Endothelial cell of hepatic sinusoid (primary cell): Measurements from ENCODE around the gene EYS.

ENCODE experiments used
- in situ Hi-C: cut with HindIII; loops from 2 replicates; pipeline ENCODE4 v1.10.0; 2017; ENCODE audit warnings: low sequenced_read_pairs

Gene EYS

GRCh38 chr6:65253041-65253440 lies 454.0 kb downstream of the EYS start:
- in situ Hi-C loops, result no loop called here

- in situ Hi-C loops, result no loop called here
Measured at GRCh38 chr6:65248101-65248610, 458.9 kb downstream of the EYS start.

GRCh38 chr6:65231616-65232015 lies 475.4 kb downstream of the EYS start:
- in situ Hi-C loops, result no loop called here

GRCh38 chr6:65229825-65230224 lies 477.2 kb downstream of the EYS start:
- in situ Hi-C loops, result no loop called here

- in situ Hi-C loops, result no loop called here
Measured at GRCh38 chr6:65221153-65221552, 485.9 kb downstream of the EYS start.

GRCh38 chr6:65202738-65203137 lies 504.3 kb downstream of the EYS start:
- in situ Hi-C loops, result no loop called here

- in situ Hi-C loops, result no loop called here
Measured at GRCh38 chr6:65199683-65200082, 507.3 kb downstream of the EYS start.

GRCh38 chr6:65199121-65199520 lies 507.9 kb downstream of the EYS start:
- in situ Hi-C loops, result no loop called here

GRCh38 chr6:65191471-65191870 lies 515.6 kb downstream of the EYS start:
- in situ Hi-C loops, result no loop called here

GRCh38 chr6:65189236-65189881 lies 517.7 kb downstream of the EYS start:
- in situ Hi-C loops, result no loop called here

- in situ Hi-C loops, result no loop called here
Measured at GRCh38 chr6:65186826-65187225, 520.2 kb downstream of the EYS start.

GRCh38 chr6:65182681-65183080 lies 524.3 kb downstream of the EYS start:
- in situ Hi-C loops, result no loop called here

GRCh38 chr6:65170273-65170672 lies 536.8 kb downstream of the EYS start:
- in situ Hi-C loops, result no loop called here

GRCh38 chr6:65161661-65162060 lies 545.4 kb downstream of the EYS start:
- in situ Hi-C loops, result no loop called here

- in situ Hi-C loops, result no loop called here
Measured at GRCh38 chr6:65157025-65157424, 550.0 kb downstream of the EYS start.

- in situ Hi-C loops, result no loop called here
Measured at GRCh38 chr6:65155083-65155482, 551.9 kb downstream of the EYS start.

- in situ Hi-C loops, result no loop called here
Measured at GRCh38 chr6:65149841-65150240, 557.2 kb downstream of the EYS start.

GRCh38 chr6:65148839-65149238 lies 558.2 kb downstream of the EYS start:
- in situ Hi-C loops, result no loop called here

- in situ Hi-C loops, result no loop called here
Measured at GRCh38 chr6:65135567-65135966, 571.5 kb downstream of the EYS start.

GRCh38 chr6:65126667-65127066 lies 580.4 kb downstream of the EYS start:
- in situ Hi-C loops, result no loop called here

- in situ Hi-C loops, result no loop called here
Measured at GRCh38 chr6:65123521-65123920, 583.5 kb downstream of the EYS start.

GRCh38 chr6:65117817-65118409 lies 589.1 kb downstream of the EYS start:
- in situ Hi-C loops, result no loop called here

- in situ Hi-C loops, result no loop called here
Measured at GRCh38 chr6:65116326-65116725, 590.7 kb downstream of the EYS start.
